ENCODE measurements around the gene DESI2.

Gene DESI2

DNA sequence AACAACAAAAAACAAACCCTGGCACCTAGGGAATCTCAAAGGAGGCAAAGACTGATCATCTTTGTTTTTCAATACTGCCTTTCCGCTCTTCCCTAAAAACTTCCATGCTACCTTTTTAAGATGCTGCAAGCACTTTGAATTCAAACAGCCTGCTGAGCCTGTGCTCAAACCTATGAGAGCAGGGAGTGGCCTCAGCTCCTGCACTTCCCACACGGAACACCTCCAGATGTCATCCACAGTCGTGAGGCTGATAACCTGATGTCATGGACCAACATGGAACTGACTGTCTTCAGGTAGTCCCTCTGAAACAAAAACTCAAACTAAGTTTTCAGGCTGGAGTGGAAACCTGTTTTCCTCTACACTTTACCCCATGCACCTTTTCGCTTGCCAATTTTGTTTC lies 46.8 kb downstream of the DESI2 start:
- H3K27ac ChIP-seq: no peak overlapping the region
- TF ChIP-seq, protein P1, sequence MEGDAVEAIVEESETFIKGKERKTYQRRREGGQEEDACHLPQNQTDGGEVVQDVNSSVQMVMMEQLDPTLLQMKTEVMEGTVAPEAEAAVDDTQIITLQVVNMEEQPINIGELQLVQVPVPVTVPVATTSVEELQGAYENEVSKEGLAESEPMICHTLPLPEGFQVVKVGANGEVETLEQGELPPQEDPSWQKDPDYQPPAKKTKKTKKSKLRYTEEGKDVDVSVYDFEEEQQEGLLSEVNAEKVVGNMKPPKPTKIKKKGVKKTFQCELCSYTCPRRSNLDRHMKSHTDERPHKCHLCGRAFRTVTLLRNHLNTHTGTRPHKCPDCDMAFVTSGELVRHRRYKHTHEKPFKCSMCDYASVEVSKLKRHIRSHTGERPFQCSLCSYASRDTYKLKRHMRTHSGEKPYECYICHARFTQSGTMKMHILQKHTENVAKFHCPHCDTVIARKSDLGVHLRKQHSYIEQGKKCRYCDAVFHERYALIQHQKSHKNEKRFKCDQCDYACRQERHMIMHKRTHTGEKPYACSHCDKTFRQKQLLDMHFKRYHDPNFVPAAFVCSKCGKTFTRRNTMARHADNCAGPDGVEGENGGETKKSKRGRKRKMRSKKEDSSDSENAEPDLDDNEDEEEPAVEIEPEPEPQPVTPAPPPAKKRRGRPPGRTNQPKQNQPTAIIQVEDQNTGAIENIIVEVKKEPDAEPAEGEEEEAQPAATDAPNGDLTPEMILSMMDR (conservative IDR thresholded peaks at IDR 0.05): no peak

DNA sequence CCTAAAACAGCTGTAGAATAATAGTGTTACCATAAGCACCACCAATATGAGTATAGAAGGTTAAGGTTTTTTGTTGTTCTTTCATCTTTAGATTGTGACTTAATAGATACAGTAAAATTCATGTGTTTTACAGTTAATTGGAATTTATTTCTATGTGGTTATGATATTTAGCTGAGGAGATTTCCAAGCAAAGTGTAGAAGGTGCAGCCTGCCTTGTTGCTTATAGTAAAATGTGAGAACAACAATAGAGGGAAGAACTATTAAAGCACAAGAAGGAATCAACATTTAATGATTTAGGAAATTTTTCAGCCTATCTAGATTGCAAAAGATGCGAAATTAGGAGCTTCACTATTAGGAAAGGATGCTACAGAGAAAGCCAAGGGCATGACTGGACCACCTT lies 47.9 kb downstream of the DESI2 start:
- H3K27ac ChIP-seq: no peak overlapping the region
- TF ChIP-seq, protein P1 (conservative IDR thresholded peaks at IDR 0.05): no peak

DNA sequence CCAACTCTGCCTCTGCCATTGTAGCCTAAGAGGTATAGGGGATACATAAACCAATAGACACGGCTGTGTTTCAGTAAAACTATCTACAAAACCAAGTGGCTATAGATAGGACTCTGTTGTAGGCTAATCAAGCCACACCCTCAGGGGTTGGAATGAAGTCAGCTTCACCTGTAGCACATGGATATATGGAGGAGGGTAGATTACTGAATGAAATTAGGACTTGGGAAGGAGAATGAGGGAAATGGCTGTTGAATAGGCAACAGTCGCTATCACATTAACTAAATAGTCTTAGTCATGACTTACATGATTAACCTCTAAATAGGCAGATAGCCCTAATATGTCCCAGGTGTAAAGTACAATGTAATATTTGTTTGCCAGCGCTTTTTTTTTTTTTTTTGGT lies 49.7 kb downstream of the DESI2 start:
- TF ChIP-seq, protein P1 (conservative IDR thresholded peaks at IDR 0.05): no peak
- no peak overlapping the region for H3K27ac ChIP-seq

DNA sequence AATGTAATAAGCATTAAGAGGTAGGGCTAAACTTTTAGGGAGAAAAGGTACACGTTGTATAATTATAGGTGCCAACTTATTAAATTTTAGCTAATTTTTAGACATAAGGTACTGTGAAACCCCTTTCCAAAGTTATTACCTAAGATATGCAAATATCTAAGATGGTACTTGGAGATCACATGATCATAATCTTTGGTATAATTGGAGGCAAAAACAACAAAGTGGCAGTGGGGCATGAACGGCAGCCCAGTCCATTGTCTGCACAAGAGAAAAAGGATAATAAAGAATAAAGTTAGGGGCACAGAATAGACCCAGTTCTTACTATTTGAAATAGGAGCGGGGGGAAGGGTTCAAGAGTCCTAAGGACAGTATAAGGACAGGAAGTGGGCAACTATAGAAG lies 51.2 kb downstream of the DESI2 start:
- no peak overlapping the region; the same call in 1 of the 2 replicates for H3K27ac ChIP-seq
- TF ChIP-seq, protein P1 (conservative IDR thresholded peaks at IDR 0.05): no peak

DNA sequence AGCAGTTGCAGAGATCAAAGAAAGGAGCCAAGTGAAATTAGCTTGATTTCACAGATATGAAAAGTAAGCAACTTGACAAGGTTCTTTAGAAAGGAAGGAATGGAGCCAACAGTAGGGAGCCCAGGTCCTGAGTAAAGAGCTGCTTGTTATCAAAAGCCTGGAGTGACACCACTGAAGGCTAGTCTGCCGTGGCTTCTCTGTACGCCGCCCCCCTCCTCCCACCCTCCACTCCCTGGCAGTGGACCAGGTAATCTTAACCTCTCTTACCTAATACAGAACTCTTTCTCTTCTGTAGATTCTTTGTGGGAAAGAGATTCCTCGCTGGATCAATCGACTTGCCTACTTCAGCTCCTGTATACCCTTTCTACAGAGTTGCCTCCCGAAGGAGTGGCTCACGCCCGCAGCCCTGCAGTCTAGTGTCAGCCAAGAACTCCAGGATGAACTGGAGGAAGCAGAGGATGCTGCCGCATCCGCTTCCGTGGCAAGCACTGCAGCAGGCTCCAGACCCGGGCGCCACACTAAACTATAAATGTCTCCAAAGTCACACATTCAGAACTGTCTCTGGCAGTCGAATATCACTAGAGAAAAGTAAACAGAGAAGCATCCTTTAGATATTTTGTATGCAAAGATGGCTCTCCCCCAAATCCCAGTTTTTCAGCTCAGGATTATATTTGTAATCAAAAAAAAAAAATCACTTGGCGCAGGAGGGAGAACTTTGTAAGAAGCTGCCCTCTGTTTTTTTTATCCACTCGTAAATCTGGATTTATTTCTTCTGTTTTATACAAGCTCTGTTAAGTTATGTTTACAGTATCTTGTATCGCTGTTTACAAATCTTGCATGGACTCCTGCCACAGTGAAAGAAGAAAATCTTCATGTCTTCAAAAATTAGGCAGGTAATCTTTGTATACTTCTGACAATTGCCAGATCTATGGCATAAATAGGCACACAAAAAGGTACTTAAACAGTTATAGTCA lies 52.6 kb downstream of the DESI2 start:
- TF ChIP-seq, protein P1 (conservative IDR thresholded peaks at IDR 0.05): no peak
- H3K27ac ChIP-seq: peak overlapping the region; percentile 74

DNA sequence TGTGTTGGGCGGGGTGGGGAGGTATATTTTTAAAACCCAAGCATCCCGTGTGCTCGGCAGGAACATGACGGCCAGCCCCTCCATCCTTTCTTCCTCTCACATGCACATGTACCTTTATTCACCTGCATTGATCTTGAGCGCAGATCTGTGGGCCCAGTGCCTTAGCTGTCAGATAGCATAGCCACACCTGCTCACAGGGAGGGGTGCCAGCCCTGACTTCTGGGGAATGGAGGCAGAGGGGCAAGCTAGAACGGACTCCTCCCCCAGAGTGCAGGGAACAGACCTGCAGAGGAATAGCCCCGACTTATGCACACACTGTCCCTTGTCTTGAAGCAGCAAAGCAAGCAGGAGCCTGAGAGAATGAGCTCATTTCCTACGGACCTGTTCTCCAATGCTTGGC lies 56.1 kb downstream of the DESI2 start:
- TF ChIP-seq, protein P1 (conservative IDR thresholded peaks at IDR 0.05): no peak
- no peak overlapping the region for H3K27ac ChIP-seq

DNA sequence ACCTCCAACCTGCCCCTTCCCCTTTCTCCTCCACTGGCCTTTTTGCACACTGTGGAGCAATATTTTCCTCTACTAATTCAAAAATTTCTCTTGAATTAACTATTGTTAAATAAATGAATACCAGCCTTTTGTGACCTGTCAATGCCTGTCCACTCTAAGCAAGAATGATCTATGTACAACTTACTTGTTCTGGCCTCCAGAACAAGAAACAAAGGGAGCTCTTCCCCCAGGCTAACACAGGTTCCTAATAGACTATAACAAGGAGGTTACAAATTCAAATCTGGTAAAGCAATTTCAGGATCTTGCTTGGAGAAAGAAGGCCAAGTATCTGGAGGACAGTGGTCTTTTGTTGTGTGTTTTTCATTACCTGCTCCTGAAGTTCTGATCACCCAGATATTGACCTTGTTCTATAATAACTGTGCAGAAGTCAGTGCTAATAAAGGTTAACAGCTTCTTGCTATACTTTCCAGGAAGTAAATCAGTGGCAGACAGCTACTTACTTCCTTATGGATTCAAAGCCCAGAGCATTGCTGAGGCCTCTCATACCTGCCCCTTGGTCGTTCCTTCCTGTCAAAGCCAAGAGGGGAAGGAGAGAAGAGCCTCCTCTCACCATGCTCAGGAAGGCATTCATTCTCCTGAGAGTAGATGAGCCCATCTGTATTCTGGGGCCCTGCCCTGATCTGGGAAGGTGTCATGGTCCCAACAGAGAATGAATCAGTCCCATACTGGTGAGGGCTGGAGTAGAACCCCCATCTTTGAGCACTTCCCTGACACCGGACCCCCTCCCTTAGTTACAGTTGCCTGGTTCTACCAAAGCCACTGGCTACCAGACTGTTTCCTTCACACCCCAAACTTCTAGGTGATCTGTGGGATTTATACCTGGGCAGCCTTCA lies 56.8 kb downstream of the DESI2 start:
- no peak overlapping the region for H3K27ac ChIP-seq
- TF ChIP-seq, protein P1 (conservative IDR thresholded peaks at IDR 0.05): no peak
